Astrocyte (in vitro differentiated cells and primary cell): Measurements from ENCODE around the gene GNA15. TPM values are rescaled to one million over a fixed set of nuclear protein-coding genes. Genes with fewer than 3 reads are reported as not detected.

ENCODE experiments used
- DNase-seq: peaks from one replicate; pipeline ENCODE4 v3.0.0-alpha.2; 2010; ENCODE audit warnings: low read depth
- FAIRE-seq: peaks from 2 replicates; lab custom pipeline; 2011; peaks lifted over from hg19 to GRCh38; lab: Jason Lieb, UNC
- H2AFZ ChIP-seq: 2 replicates; pipeline ENCODE4 v1.6.0; 2012; ENCODE audit warnings: low read depth, low read length, inconsistent platforms
- H3K27ac ChIP-seq: 2 replicates; pipeline ENCODE4 v1.5.1; 2011; ENCODE audit warnings: low read depth, low read length, inconsistent platforms
- H3K27me3 ChIP-seq: 2 replicates; pipeline ENCODE4 v1.6.0; 2011; ENCODE audit warnings: low read length, inconsistent platforms; ENCODE audit not compliant: insufficient read depth
- H3K36me3 ChIP-seq: 2 replicates; pipeline ENCODE4 v1.5.1; 2011; ENCODE audit warnings: low read length, inconsistent platforms; ENCODE audit not compliant: insufficient read depth
- H3K4me1 ChIP-seq: 2 replicates; pipeline ENCODE4 v1.5.1; 2011; ENCODE audit warnings: low read length, inconsistent platforms; ENCODE audit not compliant: insufficient read depth
- H3K4me2 ChIP-seq: 2 replicates; pipeline ENCODE4 v1.6.0; 2012; ENCODE audit warnings: low read length, inconsistent platforms
- H3K4me3 ChIP-seq: 2 replicates; pipeline ENCODE4 v1.5.1; 2011; ENCODE audit warnings: low read depth, mild to moderate bottlenecking, low read length, inconsistent platforms; ENCODE audit not compliant: insufficient read depth
- H3K79me2 ChIP-seq: 2 replicates; pipeline ENCODE4 v1.6.0; 2012; ENCODE audit warnings: mild to moderate bottlenecking, low read length, inconsistent platforms; ENCODE audit not compliant: insufficient read depth
- H3K9ac ChIP-seq: 2 replicates; pipeline ENCODE4 v1.6.0; 2012; ENCODE audit warnings: mild to moderate bottlenecking, low read length, inconsistent platforms
- H3K9me3 ChIP-seq: 2 replicates; pipeline ENCODE4 v1.5.1; 2012; ENCODE audit warnings: low read depth, mild to moderate bottlenecking, low read length, inconsistent platforms; ENCODE audit not compliant: insufficient read depth
- H4K20me1 ChIP-seq: 2 replicates; pipeline ENCODE4 v1.6.0; 2012; ENCODE audit warnings: low read length, inconsistent platforms; ENCODE audit not compliant: insufficient read depth
- H3K27ac Mint-ChIP-seq: one replicate; pipeline ENCODE4 v1.8.0; 2021; ENCODE audit warnings: mild to moderate bottlenecking, mixed read lengths; ENCODE audit not compliant: unreplicated experiment
- H3K27me3 Mint-ChIP-seq: one replicate; pipeline ENCODE4 v1.8.0; 2021; ENCODE audit warnings: low read depth, mixed read lengths; ENCODE audit not compliant: unreplicated experiment
- H3K36me3 Mint-ChIP-seq: one replicate; pipeline ENCODE4 v1.8.0; 2021; ENCODE audit warnings: low read depth, mixed read lengths; ENCODE audit not compliant: unreplicated experiment
- H3K4me1 Mint-ChIP-seq: one replicate; pipeline ENCODE4 v1.8.0; 2021; ENCODE audit warnings: low read depth, mixed read lengths; ENCODE audit not compliant: unreplicated experiment
- H3K4me3 Mint-ChIP-seq: one replicate; pipeline ENCODE4 v1.8.0; 2021; ENCODE audit warnings: mild to moderate bottlenecking, moderate library complexity, mixed read lengths; ENCODE audit not compliant: unreplicated experiment
- H3K9me3 Mint-ChIP-seq: one replicate; pipeline ENCODE4 v1.8.0; 2021; ENCODE audit warnings: mild to moderate bottlenecking, mixed read lengths; ENCODE audit not compliant: unreplicated experiment
- CTCF ChIP-seq: IDR thresholded peaks from 2 replicates; pipeline ENCODE4 v1.5.1; 2011; ENCODE audit warnings: low read depth, mild to moderate bottlenecking, inconsistent platforms, low read length, moderate library complexity; ENCODE audit not compliant: insufficient read depth
- EZH2 ChIP-seq: IDR thresholded peaks from 2 replicates; pipeline ENCODE4 v1.6.1; 2012; ENCODE audit warnings: mild to moderate bottlenecking, low read length, inconsistent platforms; ENCODE audit not compliant: insufficient read depth
- total RNA-seq: library from RNA; stranded (reverse); gene quantifications from 2 replicates; pipeline ENCODE4 v1.2.1, GENCODE V29; 2021

The GNA15 gene
- total RNA-seq, 1 donor from 2014 or later, result not detected

GRCh38 chr19:3203805-3204645 lies 68.2 kb downstream of the GNA15 start:
- H3K9me3 ChIP-seq, result no peaks in the 10 kb centered on the region
- H2AFZ ChIP-seq, result no peak overlapping the region
- no peak overlapping the region for H3K4me2 ChIP-seq
- no peaks in the 10 kb centered on the region for H3K27me3 ChIP-seq
- H3K79me2 ChIP-seq, result no peaks in the 10 kb centered on the region
- TF ChIP-seq EZH2 (no peak), CTCF (no peak)
- H3K27me3 Mint-ChIP-seq, result no peaks in the 10 kb centered on the region
- DNase-seq, result no peak
- no peak overlapping the region for H3K27ac Mint-ChIP-seq
- no peaks in the 10 kb centered on the region for H3K9me3 Mint-ChIP-seq
- peaks cover 5% of the 10 kb centered on the region for H3K36me3 Mint-ChIP-seq
- H4K20me1 ChIP-seq, result no peaks in the 10 kb centered on the region
- no peaks in the 10 kb centered on the region for H3K4me1 ChIP-seq
- no peak overlapping the region for H3K4me3 ChIP-seq
- no peak overlapping the region for H3K27ac ChIP-seq
- no peaks in the 10 kb centered on the region for H3K36me3 ChIP-seq
- no peak for FAIRE-seq
- no peak overlapping the region for H3K9ac ChIP-seq
- H3K4me1 Mint-ChIP-seq, result no peaks in the 10 kb centered on the region
- H3K4me3 Mint-ChIP-seq, result no peak overlapping the region

- H3K27me3 Mint-ChIP-seq, result no peaks in the 10 kb centered on the region
- no peaks in the 10 kb centered on the region for H3K4me1 Mint-ChIP-seq
- no peaks in the 10 kb centered on the region for H3K4me1 ChIP-seq
- H2AFZ ChIP-seq, result no peak overlapping the region
- no peak overlapping the region for H3K27ac Mint-ChIP-seq
- no peaks in the 10 kb centered on the region for H3K36me3 ChIP-seq
- H3K9me3 ChIP-seq, result no peaks in the 10 kb centered on the region
- no peak overlapping the region for H3K9ac ChIP-seq
- H3K4me3 ChIP-seq, result no peak overlapping the region
- peaks cover 8% of the 10 kb centered on the region for H3K36me3 Mint-ChIP-seq
- H3K27me3 ChIP-seq, result no peaks in the 10 kb centered on the region
- H3K4me3 Mint-ChIP-seq, result no peak overlapping the region
- FAIRE-seq (no peak), DNase-seq (no peak)
- H3K4me2 ChIP-seq, result no peak overlapping the region
- H3K9me3 Mint-ChIP-seq, result no peaks in the 10 kb centered on the region
- no peaks in the 10 kb centered on the region for H3K79me2 ChIP-seq
- no peaks in the 10 kb centered on the region for H4K20me1 ChIP-seq
- TF ChIP-seq EZH2, result no peak
- TF ChIP-seq CTCF, result no peak
- H3K27ac ChIP-seq, result no peak overlapping the region
Observed at GRCh38 chr19:3204646-3205275, 68.9 kb downstream of the GNA15 start.
